Measurements from ENCODE around the gene IMMP1L.

DNA sequence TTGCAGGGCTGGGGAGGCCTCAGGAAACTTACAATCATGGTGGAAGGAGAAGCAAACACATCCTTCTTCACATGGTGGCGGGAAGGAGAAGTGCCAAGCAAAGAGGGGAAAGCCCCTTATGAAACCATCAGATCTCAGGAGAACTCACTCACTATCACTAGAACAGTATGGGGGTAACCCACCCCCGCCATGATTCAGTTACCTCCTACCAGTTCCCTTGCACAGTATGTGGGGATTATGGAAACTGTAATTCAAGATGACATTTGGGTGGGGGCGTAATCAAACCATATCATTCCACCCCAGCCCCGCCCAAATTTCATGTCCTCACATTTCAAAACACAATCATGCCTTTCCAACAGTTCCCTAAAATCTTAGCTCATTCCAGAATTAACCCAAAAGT is 16.2 kb downstream of the IMMP1L start:
- TF ChIP-seq ISL1 (CRISPR knock-in tag; IDR thresholded peaks at IDR 0.05): no peak
- no peak for TF ChIP-seq ZFP30 (CRISPR knock-in tag; IDR thresholded peaks at IDR 0.05)
- no peak for TF ChIP-seq OSR1 (CRISPR knock-in tag; IDR thresholded peaks at IDR 0.05)
- TF ChIP-seq, protein P1, sequence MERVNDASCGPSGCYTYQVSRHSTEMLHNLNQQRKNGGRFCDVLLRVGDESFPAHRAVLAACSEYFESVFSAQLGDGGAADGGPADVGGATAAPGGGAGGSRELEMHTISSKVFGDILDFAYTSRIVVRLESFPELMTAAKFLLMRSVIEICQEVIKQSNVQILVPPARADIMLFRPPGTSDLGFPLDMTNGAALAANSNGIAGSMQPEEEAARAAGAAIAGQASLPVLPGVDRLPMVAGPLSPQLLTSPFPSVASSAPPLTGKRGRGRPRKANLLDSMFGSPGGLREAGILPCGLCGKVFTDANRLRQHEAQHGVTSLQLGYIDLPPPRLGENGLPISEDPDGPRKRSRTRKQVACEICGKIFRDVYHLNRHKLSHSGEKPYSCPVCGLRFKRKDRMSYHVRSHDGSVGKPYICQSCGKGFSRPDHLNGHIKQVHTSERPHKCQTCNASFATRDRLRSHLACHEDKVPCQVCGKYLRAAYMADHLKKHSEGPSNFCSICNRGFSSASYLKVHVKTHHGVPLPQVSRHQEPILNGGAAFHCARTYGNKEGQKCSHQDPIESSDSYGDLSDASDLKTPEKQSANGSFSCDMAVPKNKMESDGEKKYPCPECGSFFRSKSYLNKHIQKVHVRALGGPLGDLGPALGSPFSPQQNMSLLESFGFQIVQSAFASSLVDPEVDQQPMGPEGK (CRISPR knock-in tag; IDR thresholded peaks at IDR 0.05; ENCODE audit: borderline replicate concordance): no peak
